NCI-H1105 treated with DMSO at 0.1 percent for 48 hours (cell line): ENCODE results near the gene TMEM63C.

ENCODE experiments used
- DNase-seq: peaks from one replicate; lab custom pipeline; 2025; lab: John Stamatoyannopoulos, UW

TMEM63C gene

DNA sequence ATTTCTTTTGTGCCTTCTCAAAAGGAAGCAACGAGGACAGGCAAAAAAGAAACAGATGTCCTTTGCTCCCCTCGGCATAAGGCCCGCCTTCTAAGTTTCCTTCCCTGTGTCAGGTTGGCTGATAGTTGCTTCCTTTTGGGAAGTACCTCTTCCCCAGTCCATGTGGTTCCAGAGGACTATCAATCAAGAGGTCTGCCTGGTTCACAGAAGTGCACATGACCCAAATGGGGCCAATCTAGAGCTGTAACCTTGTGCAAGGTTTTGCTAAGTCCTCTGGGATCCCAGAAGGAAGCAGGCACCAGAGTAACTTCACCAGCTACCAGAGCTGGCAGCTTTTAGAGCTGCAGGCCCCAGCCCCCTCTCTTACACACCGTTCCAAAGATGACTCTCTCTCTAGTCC lies 42.6 kb downstream of the TMEM63C start:
- no peak for DNase-seq

DNA sequence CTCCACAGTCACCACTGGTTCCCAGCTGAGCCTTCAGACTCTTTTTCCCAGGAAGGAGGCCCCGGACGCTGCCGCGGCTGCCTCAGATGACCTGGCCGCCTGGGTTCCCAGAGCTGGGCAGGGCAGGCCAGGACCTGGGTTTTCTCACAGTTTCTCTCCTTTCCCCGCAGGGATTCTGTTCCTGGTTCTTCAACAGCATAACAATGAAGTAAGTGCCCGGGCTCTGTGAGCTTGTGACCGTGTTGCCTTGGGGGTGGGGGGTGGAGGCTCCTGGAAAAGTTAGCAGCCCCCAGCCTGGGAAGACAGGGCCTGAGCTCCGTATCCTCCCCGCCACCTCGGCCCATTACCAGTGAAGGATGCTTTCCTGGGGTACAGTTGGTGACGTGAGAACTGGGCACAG lies 43.7 kb downstream of the TMEM63C start:
- no peak for DNase-seq

DNA sequence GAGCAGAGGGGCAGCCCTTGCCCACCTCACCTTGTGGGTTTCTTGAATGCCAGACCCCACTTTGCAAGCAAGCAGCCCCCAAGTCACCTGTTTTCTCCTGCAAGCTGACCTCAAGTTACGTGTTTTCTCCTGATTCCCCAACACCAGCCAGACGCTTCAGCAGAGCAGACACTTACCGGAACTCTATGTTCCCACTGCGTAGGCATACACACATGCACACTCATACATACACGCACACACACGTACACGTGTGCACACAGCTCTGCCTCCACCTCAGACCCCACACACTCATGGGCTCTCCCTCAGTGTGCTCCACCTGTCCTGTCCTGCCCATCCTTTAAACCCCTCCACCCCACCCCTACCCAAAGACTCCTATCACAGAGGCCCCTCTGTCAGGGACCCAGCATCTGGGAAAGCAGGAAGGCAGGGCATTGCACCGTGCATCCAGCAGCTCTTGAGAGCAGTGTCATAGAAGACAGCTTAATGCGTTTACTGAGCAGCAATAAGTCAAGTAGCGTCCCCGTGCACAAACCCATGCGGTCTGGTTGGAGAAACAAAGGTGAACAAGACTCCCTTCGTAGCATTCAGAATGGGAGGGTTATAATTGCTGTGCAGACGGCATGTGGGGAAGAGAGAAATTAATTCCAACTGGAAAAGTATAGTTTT lies 44.4 kb downstream of the TMEM63C start:
- DNase-seq = no peak

DNA sequence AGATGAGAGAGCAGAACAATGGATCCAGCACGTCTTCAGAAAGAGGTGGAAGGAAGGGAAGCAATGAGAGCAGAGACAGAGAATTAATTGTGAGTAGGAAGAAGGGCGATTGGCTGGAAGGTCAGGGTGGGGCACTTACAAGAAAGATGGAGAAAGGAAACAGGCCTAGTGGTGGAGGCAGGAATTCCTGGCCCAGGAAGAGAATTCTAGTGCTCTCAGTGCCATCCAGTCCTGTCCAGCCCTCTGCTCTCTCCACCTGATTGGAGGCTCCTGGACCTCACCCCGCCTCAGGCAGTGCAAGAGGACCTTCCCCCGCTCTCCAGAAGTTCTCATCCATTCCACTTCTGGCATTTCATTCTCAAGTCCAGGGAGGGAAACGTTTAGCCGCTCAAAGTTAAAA lies 46.5 kb downstream of the TMEM63C start:
- DNase-seq = no peak

DNA sequence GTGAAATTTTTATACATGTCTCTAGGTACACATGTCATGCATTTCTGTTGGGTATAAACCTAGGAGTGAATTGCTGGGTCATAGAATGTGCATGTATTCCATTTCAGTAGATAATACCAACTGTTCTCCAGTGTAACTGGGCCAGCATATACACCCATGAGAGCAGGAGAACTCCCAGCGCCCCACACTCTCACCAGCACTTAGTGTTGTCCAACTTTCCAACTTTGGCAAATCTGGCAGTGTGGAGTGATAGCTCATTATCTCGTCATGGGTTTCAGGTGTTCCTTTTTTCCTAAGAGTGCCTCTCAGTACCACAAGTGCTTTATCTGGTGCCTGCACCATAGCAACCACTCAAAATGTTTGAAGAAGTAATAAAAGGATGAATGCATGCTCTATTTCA lies 49.3 kb downstream of the TMEM63C start:
- no peak for DNase-seq

DNA sequence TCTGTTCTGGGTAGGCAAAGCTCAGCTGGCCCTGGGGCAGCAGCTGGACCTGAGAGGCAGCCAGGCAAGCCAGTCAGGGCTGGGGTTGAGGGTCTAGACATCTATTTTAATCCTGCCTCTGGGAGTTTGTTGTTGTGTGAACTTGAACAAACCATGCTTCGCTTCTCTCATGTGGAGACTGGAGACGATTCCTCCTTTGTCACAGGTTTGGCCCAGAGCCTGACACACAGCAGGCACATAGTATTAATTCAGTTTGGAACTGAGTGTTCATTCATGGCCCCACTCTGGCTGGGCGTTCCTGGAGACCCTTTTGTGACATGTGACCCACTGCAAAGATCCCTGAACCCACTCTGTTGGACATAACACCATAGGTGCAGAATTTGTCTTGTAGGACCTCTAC lies 50.1 kb downstream of the TMEM63C start:
- DNase-seq = no peak

DNA sequence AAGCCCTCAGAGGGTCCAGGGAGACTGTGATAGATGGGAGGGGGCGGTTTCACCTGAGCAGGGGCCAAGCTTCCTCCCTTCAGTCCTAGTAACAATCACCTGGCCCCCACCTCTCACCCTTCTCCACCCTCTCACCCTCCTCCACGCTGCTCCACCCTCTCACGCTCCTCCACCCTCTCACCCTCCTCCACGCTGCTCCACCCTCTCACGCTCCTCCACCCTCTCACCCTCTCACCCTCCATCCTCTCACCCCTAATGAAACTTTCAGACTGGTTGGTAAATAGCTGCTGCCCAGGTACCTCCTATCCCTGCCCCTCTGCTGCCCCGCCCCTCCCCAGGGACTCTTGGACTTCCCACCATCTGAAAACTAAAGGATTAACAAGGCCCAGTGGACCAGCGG lies 55.2 kb downstream of the TMEM63C start:
- DNase-seq = no peak

DNA sequence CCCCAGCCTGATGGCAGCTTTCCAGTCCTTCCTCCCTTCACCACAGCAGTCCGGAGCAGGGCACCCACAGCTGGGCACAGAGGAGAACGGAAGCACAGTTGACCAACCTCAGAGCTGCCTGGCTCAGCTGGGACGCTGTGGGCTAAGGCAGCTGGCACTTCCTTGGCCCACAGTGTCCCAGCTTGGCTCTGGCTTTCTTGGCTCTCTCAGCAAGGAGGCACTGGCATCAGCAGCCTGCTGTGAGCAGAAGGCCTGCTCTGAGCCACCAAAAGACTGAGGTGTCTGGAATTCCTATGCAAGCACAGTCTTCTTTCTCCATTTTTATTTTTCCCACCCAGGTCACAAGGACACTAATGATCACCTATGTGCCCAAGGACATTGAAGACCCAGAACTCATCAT lies 56.8 kb downstream of the TMEM63C start:
- DNase-seq = no peak

DNA sequence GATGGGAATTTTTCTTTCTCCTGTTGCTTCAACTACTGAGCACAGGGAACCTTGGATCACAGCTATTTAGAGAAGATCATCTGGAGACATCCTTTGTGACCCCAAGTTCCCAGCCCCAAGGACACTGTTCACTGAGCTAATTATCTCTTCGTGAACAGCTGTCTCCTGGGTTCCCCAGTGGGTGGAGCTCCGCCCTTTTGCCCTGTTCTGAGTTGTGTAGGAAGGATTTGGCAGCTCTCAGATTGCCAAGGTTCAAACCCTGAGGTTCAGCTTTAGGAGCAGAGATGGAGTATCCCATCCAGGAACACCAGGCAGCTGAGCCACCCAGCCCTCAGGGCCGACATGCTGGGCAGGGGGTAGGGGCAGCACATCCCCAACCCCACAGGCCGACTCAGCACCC lies 57.4 kb downstream of the TMEM63C start:
- DNase-seq = no peak

DNA sequence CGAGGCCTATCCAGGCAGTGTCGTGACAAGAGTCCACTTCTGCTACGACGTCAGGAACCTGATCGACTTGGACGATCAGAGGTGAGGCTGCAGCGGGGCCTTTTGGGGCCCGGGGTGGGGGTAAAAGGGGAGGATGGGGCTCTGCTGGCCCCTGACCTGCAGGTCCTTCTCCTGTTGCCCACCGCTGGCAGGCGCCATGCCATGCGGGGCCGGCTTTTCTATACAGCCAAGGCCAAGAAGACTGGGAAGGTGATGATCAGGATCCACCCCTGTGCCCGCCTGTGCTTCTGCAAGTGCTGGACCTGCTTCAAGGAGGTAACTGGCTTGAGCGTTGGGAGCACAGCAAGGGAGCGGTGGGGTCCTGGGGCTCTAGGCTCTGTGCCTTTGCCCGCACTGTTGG lies 57.8 kb downstream of the TMEM63C start:
- no peak for DNase-seq

DNA sequence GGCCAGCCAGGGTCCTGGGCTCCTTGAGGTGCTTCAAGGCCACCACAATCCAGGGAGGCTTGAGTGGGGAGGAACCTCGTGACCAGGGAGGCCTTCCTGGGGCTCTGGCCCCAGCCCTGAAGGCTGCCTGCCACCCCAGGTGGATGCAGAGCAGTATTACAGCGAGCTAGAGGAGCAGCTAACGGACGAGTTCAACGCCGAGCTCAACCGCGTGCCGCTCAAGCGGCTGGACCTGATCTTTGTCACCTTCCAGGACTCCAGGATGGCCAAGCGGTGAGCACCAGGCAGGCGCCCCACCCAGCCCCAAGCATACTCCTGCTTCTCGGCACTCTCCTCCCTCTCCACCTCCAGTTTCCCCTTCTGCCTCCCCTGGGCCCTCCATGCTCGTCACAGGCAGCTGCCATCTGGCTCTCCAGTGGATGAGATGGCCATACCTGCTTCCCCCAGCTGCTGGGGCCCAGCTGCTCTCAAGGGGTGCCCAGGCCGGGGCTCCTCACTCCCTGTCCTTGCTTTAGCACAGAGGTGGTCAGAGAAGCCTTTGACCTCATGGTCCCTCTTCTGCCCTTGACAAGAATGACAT lies 58.8 kb downstream of the TMEM63C start:
- no peak for DNase-seq

DNA sequence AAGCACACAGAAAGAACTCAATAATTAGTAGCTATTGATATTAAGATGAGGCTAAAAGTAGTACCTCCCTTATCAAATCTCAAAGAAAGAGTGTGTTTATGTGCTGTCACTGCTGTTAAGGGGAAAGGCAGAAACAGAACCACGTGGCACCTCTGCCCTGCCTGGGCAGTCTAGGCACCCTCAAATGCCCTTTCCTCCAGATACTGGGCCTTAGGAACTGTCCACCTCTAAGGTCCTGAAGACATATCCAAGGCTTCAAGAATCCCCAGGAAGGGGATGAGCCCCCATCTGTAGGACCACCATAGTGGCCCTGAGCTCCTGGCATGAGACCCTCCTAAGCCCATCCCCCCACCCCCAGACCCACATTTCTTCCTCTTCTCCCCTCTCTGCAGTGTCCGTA lies 60.4 kb downstream of the TMEM63C start:
- DNase-seq = no peak

DNA sequence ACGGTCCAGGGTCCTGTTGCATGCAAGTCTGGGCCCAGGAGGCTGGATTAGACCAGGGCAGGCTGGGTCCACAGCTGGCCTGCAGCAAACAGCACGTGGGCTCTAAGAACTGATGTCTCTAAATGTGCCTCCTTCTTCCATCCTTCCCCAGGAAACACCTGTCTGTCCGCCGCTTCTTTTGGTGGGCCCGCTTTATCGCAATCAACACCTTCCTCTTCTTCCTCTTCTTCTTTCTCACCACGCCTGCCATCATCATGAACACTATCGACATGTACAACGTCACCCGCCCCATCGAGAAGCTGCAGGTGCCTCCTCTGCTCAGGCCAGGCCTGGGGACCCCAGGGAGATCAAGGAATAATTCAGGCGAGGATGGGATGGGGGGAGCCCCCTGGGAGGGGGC lies 61.2 kb downstream of the TMEM63C start:
- no peak for DNase-seq

DNA sequence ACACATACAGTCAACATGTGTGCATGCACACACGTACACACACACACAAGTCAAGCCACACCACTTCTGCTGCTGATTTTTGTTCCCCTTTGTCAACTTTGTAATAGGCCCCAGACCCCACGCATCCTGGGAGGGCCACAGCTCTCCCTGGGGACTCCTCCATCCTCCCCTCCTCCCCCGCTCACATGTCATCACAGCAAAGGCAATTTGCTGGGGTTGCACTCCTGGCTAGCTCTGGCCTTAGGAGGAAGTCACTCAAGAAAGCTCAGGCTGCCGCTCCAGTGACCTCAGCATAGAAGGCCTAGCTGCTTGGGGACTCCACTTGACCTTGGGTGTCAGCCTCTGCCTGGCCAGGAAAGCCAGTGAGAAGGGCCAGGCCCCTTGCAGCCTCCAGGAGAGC lies 62.3 kb downstream of the TMEM63C start:
- DNase-seq = no peak

DNA sequence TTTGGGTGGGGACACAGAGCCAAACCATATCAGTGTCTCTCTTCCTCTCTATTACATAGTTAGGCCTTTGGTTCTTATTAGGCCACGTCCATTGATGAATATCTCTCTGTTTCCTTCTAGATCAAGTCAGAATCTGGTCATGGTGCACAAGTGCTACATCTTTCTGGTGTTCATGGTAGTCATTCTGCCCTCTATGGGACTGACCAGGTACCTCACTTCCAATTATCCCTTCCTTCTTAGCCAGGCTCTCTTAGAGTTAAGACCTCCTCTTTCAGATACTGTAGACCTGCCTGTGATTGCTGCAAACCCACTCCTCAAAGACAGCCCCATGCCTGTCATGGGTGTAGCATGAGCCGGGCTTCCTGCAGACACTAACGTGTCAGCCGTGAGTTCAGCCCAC lies 64.2 kb downstream of the TMEM63C start:
- no peak for DNase-seq

DNA sequence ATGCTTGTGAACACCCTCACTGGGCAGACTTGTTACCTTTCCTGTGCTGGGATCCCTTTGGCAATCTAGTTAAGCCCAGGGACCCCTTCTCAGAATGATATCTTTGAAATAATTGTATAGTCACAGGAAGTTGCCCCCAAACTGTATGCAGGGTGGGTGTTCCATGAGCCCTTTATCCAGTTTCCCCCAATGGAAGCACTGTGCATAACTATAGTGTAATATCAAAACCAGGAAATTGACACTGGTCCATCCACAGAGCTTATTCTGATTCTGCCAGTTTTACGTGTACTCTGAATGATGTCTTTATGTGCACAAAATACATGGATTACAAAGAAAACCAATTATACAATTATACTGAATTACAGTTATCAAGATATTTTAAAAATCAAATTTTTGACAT lies 65.2 kb downstream of the TMEM63C start:
- DNase-seq = no peak

DNA sequence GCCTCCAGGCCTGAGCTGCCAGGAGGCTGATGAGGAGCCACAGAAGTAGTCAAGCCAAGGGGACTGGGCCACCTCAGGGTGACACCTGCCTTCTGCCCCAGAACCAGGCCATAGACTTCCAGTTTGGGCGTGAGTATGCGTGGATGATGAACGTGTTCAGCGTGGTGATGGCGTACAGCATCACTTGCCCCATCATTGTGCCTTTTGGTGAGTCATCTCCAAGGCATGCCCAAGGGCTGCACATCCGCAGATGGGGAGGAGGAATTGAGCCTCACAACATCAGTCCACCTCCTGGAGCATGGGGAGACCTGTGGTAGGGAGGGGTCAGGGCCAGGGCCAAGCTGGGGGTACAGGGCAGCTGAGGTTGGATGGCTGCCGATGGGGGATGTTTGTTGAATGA lies 67.1 kb downstream of the TMEM63C start:
- DNase-seq = no peak

DNA sequence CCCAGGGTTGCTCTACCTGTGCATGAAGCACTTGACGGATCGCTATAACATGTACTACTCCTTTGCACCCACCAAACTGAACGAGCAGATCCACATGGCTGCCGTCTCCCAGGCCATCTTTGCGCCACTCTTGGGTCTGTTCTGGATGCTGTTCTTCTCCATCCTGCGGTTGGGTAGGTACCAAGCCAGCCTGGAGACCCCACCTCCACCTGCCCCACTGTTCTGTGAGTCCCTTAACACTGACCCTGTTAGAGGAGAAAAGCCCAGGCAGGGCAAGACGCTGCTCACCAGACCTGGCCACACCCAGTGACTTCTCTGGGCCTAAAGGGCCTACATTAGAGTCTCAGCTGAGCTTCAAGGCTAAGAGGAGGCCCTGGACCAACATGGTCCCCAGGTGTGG lies 67.7 kb downstream of the TMEM63C start:
- DNase-seq = no peak

DNA sequence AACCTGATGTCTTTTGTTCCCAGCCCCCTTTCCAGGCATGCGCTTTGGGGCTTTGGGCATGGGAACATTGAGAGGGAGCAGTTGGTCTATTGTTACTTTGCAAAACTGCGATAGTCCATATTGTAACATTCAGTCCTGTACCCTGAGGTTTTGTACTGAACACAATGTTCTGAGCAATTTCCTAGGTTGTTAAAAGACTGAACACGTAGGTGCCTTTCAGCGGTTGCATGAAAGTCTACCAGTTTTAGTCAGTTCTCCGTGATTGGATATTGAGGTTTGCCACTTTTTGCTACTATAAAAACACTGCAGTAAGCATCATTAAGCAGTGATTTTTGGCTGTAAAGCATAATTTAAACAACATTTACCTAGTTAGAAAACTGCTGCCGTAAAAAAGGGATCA lies 69.3 kb downstream of the TMEM63C start:
- no peak for DNase-seq

DNA sequence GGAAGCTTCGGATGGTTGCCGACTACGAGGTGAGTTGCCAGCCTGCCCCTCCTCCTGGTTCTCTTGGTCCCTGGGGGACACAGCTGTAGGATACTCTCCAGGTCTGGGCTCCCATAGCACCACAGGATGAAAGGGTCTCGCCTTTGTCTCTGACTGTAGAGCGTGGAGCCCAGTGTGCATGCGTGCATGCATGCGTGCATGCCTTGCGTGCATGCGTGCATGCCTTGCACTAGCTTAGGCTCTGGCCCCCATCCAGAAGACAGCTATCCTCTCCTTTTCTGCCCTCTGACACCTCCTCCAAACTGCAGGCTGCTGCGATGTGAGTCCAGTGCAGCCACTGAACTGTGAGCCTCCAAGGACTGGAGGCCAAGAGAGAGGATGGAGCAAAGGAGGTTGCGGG lies 70.3 kb downstream of the TMEM63C start:
- DNase-seq = no peak

DNA sequence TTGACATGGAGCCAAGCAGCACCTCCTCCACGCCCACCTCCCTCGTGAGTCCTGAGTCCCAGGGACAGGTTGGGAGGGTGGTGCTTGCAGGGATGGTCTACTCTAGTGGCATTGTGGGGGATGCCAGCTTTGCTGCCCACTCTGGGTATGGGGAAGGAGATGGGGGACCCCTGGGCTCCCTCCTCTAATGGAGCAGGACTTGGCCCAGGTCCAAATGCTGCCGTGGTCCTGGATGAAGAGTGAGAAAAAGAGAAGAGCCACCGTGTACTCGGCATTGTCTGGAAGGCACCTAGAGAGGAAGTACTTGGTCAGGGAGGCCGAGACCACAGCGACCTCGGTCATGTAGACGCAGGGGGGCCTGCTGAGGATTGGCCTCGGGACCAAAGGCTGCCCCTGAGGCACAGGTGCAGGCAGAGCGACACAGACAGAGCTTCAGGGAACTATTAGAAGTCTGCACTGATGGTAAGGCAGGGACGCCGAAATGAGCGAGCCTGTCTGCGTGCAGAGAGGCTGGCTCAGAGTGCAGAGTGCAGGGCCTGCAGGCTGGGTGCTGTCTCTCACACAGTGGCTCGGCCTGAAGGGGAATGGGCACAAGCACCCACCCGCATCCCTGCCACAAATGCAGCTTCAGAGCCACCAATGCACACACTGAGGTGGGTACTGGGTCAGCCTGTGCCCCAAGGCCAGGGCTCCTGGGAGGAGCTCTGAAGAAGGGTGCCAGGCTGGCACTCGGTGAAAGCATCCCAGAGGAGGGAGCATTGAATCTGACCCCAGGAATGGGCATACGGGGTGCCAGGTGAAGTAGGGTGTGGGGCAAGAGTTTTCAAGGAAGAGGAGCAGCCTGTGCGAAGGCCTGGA lies 72.0 kb downstream of the TMEM63C start:
- DNase-seq = no peak

DNA sequence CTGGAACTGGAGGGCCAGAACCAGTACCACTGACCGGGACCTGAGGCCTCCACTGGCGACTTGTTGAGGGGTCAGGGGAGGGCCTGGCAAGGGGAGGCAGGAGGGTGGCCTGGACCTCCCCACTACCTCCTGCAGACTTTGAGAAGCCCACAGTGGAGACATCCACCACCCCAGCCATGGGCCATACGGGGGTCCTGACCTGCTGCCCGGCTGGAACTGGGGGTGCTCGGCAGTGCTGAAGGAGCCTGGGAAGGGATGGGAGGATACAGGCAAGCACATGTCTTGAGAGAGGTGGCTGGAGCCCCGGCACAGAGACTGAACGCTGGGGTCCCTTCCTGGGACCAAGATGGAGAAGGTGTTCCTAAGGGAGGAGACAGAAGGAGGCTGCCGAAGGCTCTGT lies 75.1 kb downstream of the TMEM63C start:
- no peak for DNase-seq

DNA sequence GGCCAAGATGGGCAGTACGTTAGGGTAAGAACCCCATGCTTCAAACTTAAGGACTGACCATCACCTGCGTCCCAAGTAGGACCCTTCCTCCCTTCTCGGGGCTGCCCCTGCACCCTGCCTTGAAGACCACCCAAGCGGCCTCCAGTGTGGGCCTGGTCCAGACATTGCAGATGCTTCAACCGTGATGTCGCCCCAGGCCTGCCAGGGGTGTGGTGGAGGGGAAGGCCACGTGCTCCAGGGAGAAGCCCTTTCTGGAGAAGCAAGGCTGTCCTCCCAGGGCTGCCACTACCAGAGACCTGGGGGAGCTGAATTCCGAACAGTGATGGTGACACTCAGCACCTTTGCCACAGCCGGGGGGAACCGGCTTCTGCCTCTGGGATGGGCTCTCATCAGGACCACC lies 76.1 kb downstream of the TMEM63C start:
- DNase-seq = no peak

DNA sequence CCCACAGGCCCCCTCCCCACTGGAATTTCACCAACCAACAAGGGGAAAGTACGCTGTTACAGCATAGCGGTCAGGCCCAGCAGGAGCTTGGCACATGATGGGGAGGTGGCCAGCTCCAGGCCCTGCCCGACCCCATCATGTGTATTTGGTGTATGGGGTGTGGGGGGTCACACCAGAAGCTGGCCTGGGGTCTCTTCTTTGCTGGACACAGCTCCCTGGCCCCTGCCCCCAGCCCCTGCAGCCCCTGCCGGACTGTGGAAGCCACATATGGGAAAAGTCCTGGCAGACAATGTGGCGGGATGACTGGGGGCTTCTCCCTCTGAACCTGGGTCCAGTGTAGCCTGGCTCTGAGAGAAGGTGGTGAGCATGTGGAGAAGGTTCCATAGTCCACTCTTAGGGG lies 77.0 kb downstream of the TMEM63C start:
- DNase-seq = no peak
